ENCODE results near the gene COL25A1. TPM values are rescaled to one million over a fixed set of nuclear protein-coding genes. Genes with fewer than 3 reads are reported as not detected.

Gene COL25A1
- total RNA-seq, 1 experiment from 2014 or later: 4.2 TPM

GRCh38 chr4:108814326-108814725, 488.1 kb downstream of the COL25A1 start:
- Histone ChIP-seq H3K9ac (ENCODE audit: extremely low read depth, insufficient read length, low read length) (no peak overlapping the region), H3K79me2 (ENCODE audit: insufficient read depth, low read length) (no peaks in the 10 kb centered on the region), H2BK12ac (ENCODE audit: insufficient read length, low read depth, low read length) (no peak overlapping the region), H2AK5ac (ENCODE audit: insufficient read length, low read length) (no peak overlapping the region), H3K27me3 (ENCODE audit: insufficient read depth, low read length) (no peaks in the 10 kb centered on the region), H4K5ac (ENCODE audit: insufficient read length, low read depth, low read length) (no peak overlapping the region), H2BK20ac (ENCODE audit: low read depth, low read length, poor library complexity, severe bottlenecking) (no peak overlapping the region), H3T11ph (ENCODE audit: low read length) (no peak overlapping the region), H3K4me1 (ENCODE audit: insufficient read depth, low read length) (no peaks in the 10 kb centered on the region), H3K56ac (ENCODE audit: insufficient read length, low read depth, low read length) (no peak overlapping the region), H2BK5ac (ENCODE audit: insufficient read length, low read length) (no peak overlapping the region), H3K23me2 (ENCODE audit: insufficient read length, low read depth, low read length, poor library complexity, severe bottlenecking) (no peaks in the 10 kb centered on the region), H3K14ac (ENCODE audit: insufficient read depth, low read length) (no peak overlapping the region), H3K4me2 (ENCODE audit: insufficient read depth, insufficient read length, low read length) (no peak overlapping the region), H4K20me1 (ENCODE audit: control insufficient read depth, insufficient read depth, insufficient read length) (no peaks in the 10 kb centered on the region), H3K4ac (ENCODE audit: low read depth, low read length) (no peak overlapping the region), H4K8ac (replicated peaks; ENCODE audit: insufficient read length, low read depth, low read length) (no peak overlapping the region), H3K9me3 (ENCODE audit: control insufficient read depth, low read depth, low read length) (no peaks in the 10 kb centered on the region), H2BK120ac (ENCODE audit: low read depth, low read length, poor library complexity, severe bottlenecking) (no peak overlapping the region), H2BK15ac (ENCODE audit: low read depth, low read length) (no peak overlapping the region), H2AFZ (ENCODE audit: low read length) (no peak overlapping the region), H3K27ac (ENCODE audit: insufficient read length, low read depth, low read length) (no peak overlapping the region), H3K79me1 (ENCODE audit: insufficient read depth, low read depth, low read length, poor library complexity, severe bottlenecking) (no peaks in the 10 kb centered on the region), H3K18ac (ENCODE audit: insufficient read length, low read depth, low read length) (no peak overlapping the region), H4K91ac (ENCODE audit: insufficient read length, low read depth, low read length) (no peak overlapping the region), H3K23ac (ENCODE audit: insufficient read length, low read depth, low read length) (no peak overlapping the region)
- no peak for DNase-seq
- TF ChIP-seq, protein P1, sequence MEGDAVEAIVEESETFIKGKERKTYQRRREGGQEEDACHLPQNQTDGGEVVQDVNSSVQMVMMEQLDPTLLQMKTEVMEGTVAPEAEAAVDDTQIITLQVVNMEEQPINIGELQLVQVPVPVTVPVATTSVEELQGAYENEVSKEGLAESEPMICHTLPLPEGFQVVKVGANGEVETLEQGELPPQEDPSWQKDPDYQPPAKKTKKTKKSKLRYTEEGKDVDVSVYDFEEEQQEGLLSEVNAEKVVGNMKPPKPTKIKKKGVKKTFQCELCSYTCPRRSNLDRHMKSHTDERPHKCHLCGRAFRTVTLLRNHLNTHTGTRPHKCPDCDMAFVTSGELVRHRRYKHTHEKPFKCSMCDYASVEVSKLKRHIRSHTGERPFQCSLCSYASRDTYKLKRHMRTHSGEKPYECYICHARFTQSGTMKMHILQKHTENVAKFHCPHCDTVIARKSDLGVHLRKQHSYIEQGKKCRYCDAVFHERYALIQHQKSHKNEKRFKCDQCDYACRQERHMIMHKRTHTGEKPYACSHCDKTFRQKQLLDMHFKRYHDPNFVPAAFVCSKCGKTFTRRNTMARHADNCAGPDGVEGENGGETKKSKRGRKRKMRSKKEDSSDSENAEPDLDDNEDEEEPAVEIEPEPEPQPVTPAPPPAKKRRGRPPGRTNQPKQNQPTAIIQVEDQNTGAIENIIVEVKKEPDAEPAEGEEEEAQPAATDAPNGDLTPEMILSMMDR (conservative IDR thresholded peaks at IDR 0.05): no peak
- peaks cover 4 to 5% of the 10 kb centered on the region in 2 experiments; a peak in 2 of 4 replicates for H3K4me1 Mint-ChIP-seq
- WGBS (ENCODE audit: extremely low coverage, insufficient read length, low lambda C conversion rate): no CpG with 5 or more reads among the region's 4 CpGs
- H3K27ac Mint-ChIP-seq: no peak overlapping the region; a peak in 1 of 7 replicates
- no peaks in the 10 kb centered on the region for H3K27me3 Mint-ChIP-seq (ENCODE audit: low read depth)
- no peaks in the 10 kb centered on the region for H3K9me3 Mint-ChIP-seq
- no peak overlapping the region for H3K4me3 Mint-ChIP-seq
- no peaks in the 10 kb centered on the region for H3K36me3 Mint-ChIP-seq (ENCODE audit: insufficient read depth in 1 of 3, low read depth in 3 of 3)
